ENCODE results near the gene F8.

Gene F8

DNA sequence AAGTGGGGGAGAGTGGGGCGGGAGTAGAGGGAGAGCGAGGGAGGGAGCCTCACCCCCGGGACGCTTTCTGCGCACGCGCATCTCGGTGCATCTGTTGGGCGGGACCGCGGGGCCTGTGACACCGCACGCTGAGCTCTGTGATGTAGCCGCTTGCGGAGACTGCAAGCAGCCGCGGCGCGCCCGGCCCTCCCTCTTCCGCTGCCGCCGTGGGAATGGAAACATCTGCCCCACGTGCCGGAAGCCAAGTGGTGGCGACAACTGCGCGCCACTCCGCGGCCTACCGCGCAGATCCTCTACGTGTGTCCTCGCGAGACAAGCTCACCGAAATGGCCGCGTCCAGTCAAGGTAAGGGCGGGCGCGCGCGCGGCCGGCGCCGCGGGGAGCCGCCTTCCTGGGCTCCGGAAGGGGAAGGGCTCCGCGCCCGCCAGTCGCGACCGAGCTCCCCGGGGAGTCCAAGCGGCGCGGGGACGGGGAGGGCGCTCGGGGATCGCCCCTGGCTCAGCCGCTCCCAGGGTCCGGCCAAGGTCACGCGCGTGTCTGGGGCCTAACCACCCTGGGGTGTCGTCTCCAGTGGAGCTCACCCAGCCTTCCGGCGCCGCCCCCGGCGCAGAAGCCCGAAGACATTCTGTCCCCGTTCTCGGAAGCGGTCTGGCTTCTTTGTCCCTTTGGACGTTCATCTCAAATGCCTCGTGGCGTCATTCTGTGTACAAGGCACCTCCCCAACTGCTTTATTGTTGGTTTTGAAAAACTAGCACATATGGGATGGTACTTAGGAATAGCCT is 4.4 kb upstream of the F8 start, which contains the start of gene FUNDC2 (continued):
- no peak for TF ChIP-seq ZNF132 (tag by site-specific recombination; IDR thresholded peaks at IDR 0.05; ENCODE audit: borderline replicate concordance)
- peak; percentile 61; the same call in 1 of the 2 replicates for TF ChIP-seq ZFHX2 (tag by site-specific recombination; conservative IDR thresholded peaks at IDR 0.05)
- peak; percentile 63; the same call in 1 of the 2 replicates for TF ChIP-seq ZXDB (tag by site-specific recombination; IDR thresholded peaks at IDR 0.05)
- TF ChIP-seq ZNF155 (tag by site-specific recombination; IDR thresholded peaks at IDR 0.05), result no peak
- no peak; the same call in 1 of the 2 replicates for TF ChIP-seq ZNF843 (tag by site-specific recombination; IDR thresholded peaks at IDR 0.05)
- no peak for TF ChIP-seq ZNF416 (tag by site-specific recombination; IDR thresholded peaks at IDR 0.05)
- no peak for TF ChIP-seq IKZF3 (tag by site-specific recombination; IDR thresholded peaks at IDR 0.05)
- TF ChIP-seq ZNF596 (tag by site-specific recombination; IDR thresholded peaks at IDR 0.05), result 0 out of 2 replicates have a peak, but pooled peaks have one; percentile 1
- TF ChIP-seq ZNF23 (tag by site-specific recombination; IDR thresholded peaks at IDR 0.05; ENCODE audit: borderline replicate concordance), result no peak
- TF ChIP-seq ZNF707 (tag by site-specific recombination; IDR thresholded peaks at IDR 0.05), result no peak
- TF ChIP-seq OSR2 (tag by site-specific recombination; IDR thresholded peaks at IDR 0.05), result peak; percentile 79
- TF ChIP-seq, protein P1, sequence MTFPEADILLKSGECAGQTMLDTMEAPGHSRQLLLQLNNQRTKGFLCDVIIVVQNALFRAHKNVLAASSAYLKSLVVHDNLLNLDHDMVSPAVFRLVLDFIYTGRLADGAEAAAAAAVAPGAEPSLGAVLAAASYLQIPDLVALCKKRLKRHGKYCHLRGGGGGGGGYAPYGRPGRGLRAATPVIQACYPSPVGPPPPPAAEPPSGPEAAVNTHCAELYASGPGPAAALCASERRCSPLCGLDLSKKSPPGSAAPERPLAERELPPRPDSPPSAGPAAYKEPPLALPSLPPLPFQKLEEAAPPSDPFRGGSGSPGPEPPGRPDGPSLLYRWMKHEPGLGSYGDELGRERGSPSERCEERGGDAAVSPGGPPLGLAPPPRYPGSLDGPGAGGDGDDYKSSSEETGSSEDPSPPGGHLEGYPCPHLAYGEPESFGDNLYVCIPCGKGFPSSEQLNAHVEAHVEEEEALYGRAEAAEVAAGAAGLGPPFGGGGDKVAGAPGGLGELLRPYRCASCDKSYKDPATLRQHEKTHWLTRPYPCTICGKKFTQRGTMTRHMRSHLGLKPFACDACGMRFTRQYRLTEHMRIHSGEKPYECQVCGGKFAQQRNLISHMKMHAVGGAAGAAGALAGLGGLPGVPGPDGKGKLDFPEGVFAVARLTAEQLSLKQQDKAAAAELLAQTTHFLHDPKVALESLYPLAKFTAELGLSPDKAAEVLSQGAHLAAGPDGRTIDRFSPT (tag by site-specific recombination; IDR thresholded peaks at IDR 0.05), result no peak
- TF ChIP-seq ZNF571 (tag by site-specific recombination; IDR thresholded peaks at IDR 0.05), result no peak
- peak; percentile 24; the same call in 1 of the 2 replicates for TF ChIP-seq KLF7 (tag by site-specific recombination; IDR thresholded peaks at IDR 0.05; ENCODE audit: borderline replicate concordance)
- no peak for TF ChIP-seq ZNF354C (tag by site-specific recombination; IDR thresholded peaks at IDR 0.05; ENCODE audit: borderline replicate concordance, low read depth)
- TF ChIP-seq KLF9 (tag by site-specific recombination; IDR thresholded peaks at IDR 0.05; ENCODE audit: low read depth), result peak; percentile 65
- no peak for TF ChIP-seq ZNF302 (tag by site-specific recombination; IDR thresholded peaks at IDR 0.05; ENCODE audit: low read depth)
- TF ChIP-seq, protein P2, sequence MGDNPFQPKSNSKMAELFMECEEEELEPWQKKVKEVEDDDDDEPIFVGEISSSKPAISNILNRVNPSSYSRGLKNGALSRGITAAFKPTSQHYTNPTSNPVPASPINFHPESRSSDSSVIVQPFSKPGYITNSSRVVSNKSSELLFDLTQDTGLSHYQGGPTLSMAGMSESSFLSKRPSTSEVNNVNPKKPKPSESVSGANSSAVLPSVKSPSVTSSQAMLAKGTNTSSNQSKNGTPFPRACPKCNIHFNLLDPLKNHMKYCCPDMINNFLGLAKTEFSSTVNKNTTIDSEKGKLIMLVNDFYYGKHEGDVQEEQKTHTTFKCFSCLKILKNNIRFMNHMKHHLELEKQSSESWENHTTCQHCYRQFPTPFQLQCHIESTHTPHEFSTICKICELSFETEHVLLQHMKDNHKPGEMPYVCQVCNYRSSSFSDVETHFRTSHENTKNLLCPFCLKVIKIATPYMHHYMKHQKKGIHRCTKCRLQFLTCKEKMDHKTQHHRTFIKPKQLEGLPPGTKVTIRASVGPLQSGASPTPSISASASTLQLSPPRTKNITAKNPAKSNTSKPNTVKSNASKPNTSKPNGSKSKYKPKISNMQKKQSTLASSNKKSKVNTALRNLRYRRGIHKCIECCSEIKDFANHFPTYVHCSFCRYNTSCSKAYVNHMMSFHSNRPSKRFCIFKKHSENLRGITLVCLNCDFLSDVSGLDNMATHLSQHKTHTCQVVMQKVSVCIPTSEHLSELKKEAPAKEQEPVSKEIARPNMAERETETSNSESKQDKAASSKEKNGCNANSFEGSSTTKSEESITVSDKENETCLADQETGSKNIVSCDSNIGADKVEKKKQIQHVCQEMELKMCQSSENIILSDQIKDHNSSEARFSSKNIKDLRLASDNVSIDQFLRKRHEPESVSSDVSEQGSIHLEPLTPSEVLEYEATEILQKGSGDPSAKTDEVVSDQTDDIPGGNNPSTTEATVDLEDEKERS (tag by site-specific recombination; IDR thresholded peaks at IDR 0.05), result no peak
- peak; percentile 85 for TF ChIP-seq ZNF341 (tag by site-specific recombination; IDR thresholded peaks at IDR 0.05; ENCODE audit: low read depth)
- TF ChIP-seq, protein P3, sequence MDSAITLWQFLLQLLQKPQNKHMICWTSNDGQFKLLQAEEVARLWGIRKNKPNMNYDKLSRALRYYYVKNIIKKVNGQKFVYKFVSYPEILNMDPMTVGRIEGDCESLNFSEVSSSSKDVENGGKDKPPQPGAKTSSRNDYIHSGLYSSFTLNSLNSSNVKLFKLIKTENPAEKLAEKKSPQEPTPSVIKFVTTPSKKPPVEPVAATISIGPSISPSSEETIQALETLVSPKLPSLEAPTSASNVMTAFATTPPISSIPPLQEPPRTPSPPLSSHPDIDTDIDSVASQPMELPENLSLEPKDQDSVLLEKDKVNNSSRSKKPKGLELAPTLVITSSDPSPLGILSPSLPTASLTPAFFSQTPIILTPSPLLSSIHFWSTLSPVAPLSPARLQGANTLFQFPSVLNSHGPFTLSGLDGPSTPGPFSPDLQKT (IDR thresholded peaks at IDR 0.05; ENCODE audit: borderline replicate concordance, low read depth, low read length), result peak; percentile 19; the same call in 1 of the 2 replicates
- peak; percentile 30; the same call in 1 of the 2 replicates for TF ChIP-seq ZNF394 (tag by site-specific recombination; IDR thresholded peaks at IDR 0.05; ENCODE audit: borderline replicate concordance)
- no peak for TF ChIP-seq ZNF747 (tag by site-specific recombination; IDR thresholded peaks at IDR 0.05)
- TF ChIP-seq, protein P4, sequence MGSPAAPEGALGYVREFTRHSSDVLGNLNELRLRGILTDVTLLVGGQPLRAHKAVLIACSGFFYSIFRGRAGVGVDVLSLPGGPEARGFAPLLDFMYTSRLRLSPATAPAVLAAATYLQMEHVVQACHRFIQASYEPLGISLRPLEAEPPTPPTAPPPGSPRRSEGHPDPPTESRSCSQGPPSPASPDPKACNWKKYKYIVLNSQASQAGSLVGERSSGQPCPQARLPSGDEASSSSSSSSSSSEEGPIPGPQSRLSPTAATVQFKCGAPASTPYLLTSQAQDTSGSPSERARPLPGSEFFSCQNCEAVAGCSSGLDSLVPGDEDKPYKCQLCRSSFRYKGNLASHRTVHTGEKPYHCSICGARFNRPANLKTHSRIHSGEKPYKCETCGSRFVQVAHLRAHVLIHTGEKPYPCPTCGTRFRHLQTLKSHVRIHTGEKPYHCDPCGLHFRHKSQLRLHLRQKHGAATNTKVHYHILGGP (tag by site-specific recombination; IDR thresholded peaks at IDR 0.05), result no peak
- peak; percentile 94 for TF ChIP-seq TCF7L2 (IDR thresholded peaks at IDR 0.05; ENCODE audit: borderline replicate concordance, low read depth, low read length)
- no peak for TF ChIP-seq ZNF350 (tag by site-specific recombination; IDR thresholded peaks at IDR 0.05)
- TF ChIP-seq, protein P5, sequence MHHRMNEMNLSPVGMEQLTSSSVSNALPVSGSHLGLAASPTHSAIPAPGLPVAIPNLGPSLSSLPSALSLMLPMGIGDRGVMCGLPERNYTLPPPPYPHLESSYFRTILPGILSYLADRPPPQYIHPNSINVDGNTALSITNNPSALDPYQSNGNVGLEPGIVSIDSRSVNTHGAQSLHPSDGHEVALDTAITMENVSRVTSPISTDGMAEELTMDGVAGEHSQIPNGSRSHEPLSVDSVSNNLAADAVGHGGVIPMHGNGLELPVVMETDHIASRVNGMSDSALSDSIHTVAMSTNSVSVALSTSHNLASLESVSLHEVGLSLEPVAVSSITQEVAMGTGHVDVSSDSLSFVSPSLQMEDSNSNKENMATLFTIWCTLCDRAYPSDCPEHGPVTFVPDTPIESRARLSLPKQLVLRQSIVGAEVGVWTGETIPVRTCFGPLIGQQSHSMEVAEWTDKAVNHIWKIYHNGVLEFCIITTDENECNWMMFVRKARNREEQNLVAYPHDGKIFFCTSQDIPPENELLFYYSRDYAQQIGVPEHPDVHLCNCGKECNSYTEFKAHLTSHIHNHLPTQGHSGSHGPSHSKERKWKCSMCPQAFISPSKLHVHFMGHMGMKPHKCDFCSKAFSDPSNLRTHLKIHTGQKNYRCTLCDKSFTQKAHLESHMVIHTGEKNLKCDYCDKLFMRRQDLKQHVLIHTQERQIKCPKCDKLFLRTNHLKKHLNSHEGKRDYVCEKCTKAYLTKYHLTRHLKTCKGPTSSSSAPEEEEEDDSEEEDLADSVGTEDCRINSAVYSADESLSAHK (tag by site-specific recombination; IDR thresholded peaks at IDR 0.05), result no peak

Data from HEK293 (cell line).